Activated CD4-positive, alpha-beta T cell treated with anti-CD3 and anti-CD28 coated beads, Interleukin-2, amount 50 U/mL, for 24 hours (primary cell): ENCODE measurements around the gene CARD14.

Experiments
- DNase-seq, 2 donors: peaks; one replicate each; pipeline ENCODE4 v3.0.0-alpha.2; 2020; ENCODE audit warnings: low read depth in 1 of 2, low spot score in 1 of 2

The CARD14 gene

DNA sequence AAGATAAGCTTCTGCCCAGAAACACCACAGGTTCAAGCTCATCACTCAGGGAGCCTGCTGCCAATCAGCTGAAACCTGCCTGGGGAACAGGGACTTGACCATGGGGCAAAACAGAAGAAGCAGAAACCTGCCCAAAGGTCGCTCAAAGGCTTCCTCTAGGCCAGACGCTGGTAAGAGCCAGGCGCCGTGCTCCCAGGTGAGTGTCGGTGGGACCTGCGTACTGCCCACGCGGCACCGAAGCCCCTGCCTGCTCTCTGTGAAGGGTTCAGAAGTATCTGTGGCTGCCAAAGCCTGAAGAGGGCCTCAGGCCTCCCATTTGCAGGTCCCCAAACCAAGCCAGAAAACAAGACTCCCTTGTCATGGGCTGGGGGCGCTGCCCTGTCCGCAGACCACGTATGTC, 39.9 kb downstream of the CARD14 start:
- DNase-seq = no peak

DNA sequence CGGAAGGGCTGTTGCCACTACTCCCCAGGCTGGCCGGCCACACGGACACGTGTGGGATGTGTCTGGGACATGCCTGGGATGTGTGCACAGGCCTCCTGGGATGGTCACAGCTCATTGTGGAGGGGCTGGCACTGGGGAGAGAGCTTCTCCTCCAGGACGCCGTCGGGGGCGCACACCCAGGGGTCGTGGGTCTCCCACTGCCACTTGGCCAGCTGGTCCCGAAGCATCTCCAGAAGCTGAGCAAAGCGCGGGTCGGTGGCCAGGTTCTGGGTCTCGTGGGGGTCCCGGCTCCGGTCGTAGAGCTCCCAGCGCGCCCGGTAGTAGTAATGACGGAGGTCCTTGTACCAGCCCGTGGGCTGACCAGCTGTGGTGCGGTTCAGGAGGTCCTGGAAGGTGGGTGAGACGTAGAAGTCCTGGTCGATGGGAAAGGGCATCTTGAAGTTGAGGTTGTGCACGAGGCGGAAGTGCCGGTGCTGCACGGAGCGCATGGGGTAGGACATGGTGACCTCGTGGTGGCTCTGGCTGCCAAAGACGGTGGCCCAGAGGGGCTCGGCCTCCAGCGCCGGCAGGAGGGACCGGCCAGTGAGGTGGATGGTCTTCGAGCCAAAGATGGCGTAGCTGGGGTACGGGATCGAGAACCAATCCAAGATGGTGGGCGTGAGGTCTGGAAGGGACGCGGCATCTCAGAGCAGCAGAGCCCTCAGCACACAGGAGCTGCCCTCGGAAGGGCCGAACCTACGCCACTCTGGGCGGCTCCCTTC, 40.7 kb downstream of the CARD14 start:
- DNase-seq = no peak

DNA sequence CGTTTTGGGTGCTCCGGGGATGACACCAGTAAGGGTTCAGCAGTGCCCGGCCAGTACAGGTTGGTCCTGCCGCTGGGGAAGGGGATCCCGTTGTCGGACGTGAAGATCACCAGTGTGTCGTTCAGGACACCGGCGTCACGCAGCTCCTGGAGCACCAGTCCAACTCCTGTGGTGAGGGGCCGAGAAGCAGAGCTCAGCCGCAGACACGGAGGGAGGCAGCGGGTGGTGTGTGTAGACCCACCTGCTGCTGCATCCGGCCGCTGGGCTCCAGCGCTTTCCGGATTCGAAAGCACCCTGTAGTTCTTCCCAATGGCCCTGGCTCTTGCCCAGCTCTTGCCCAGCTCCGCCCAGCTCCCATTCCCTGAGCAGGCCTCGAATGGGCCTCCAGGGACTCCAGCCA, 42.3 kb downstream of the CARD14 start:
- no peak for DNase-seq

DNA sequence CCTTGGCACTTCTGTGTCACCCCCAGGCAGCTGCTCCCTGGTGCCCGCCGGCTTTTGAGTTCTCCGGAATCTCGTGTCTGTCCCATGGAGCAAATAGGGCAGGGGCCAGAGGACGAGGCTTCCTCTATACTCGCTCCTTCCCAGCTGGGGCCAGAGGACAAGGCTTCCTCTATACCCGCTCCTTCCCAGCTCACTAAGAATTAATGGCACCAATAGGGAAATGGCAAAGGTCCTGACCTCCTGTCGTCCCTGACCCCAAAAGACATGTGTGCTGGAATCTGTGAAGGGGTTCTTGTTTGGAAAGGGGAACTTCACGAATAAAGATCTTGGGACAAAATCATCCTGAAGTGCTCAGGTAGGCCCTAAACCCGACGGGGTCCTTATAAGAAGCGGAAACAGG, 42.7 kb downstream of the CARD14 start:
- no peak for DNase-seq

DNA sequence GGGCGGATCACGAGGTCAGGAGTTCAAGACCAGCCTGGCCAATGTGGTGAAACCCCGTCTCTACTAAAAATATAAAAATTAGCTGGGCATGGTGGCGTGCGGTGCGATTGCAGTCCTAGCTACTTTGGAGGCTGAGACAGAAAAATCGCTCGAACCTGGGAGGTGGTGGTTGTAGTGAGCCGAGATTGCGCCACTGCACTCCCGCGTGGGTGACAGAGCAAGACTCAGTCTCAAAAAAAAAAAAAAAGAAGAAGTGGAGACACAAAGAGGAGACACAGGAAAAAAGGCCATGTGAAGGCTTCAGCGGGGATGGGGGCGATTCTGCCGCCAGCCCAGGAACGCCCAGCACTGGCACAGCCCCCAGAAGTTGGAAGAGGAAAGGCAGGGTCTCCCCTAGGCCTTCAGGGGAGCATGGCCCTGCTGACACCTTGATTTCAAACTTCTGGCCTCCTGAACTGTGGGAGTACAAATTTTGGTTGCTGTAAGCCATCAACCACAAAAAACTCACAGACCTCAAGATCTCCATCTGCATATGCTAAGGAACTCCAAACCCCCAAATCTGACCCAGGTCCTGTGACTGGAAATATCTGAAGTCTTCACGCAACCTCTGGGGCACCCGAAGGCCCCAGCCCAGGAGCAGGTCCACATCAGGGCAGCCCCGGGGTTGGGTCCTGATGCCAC, 43.3 kb downstream of the CARD14 start:
- no peak for DNase-seq

DNA sequence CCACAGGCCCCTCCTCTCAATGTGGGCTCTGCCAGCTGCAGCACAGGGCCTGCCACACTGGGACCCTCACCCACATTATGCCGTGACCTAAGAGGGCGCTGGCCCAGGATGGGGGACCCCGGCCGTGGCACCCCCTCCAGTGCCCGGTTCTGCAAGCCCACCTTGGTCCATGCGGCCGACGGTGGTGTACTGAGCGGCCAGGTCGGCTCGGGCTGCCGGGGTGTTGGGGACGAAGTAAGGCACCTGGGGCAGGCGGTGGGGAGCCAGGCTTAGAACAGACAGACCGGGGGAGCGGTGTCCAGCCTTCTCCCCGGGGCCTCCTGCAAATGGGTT, 43.8 kb downstream of the CARD14 start:
- no peak for DNase-seq

DNA sequence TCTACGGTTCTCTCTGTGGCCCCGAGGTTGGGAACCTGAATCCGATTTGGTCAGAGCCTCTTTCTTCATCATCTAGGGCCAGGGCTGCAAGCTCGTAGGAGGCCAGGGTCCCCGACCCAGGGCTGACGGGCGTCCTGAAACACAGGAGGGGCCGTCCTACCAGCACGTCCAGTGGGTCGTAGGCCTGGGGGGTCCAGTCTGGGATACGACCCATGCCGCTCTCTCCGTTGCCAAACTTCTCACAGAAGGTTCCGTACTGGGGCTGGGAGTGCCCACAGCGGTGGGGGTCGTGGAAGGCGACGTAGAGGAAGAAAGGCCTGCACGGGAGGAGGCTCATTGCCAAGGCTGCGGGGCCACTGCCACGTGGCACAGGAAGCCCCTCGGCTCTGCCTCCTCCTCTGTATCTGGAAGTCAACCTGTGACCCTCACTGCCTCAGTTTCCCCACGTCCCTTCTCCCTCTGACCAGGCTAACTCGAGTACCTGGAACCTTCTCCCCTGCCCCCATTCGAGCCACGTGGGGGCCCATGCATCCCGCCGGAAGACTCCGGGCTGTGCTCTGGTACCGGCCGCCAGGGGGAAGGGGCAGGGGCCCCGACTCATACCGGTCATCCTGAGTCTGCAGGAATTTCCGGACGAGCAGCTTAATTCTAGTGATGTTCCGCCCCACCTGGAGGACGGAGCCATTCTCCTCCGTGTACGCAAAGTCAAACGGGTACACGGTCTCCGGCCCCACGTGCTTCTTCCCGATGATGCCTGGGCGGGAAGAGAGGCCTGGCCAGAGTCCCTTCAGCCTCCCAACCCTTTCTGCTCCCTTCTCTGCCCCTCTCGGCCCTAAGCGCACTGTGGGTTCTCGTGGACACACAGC, 44.4 kb downstream of the CARD14 start:
- DNase-seq = no peak

DNA sequence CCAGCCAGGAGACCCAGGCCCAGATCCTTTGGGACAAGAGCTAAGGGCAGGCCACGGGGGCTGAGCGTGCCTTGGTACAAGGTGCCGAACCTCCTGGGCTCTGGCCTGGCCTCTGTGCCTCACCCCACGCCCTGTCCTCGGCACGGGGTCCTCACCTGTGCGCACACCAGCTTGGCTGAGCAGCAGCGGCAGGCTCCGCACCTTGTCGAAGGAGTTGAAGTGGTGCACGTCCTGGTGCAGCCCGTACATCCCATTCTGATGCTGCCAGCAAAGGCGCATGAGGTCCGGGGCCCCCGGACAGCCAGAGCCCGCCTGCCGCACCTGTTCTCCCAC, 45.0 kb downstream of the CARD14 start:
- no peak for DNase-seq

DNA sequence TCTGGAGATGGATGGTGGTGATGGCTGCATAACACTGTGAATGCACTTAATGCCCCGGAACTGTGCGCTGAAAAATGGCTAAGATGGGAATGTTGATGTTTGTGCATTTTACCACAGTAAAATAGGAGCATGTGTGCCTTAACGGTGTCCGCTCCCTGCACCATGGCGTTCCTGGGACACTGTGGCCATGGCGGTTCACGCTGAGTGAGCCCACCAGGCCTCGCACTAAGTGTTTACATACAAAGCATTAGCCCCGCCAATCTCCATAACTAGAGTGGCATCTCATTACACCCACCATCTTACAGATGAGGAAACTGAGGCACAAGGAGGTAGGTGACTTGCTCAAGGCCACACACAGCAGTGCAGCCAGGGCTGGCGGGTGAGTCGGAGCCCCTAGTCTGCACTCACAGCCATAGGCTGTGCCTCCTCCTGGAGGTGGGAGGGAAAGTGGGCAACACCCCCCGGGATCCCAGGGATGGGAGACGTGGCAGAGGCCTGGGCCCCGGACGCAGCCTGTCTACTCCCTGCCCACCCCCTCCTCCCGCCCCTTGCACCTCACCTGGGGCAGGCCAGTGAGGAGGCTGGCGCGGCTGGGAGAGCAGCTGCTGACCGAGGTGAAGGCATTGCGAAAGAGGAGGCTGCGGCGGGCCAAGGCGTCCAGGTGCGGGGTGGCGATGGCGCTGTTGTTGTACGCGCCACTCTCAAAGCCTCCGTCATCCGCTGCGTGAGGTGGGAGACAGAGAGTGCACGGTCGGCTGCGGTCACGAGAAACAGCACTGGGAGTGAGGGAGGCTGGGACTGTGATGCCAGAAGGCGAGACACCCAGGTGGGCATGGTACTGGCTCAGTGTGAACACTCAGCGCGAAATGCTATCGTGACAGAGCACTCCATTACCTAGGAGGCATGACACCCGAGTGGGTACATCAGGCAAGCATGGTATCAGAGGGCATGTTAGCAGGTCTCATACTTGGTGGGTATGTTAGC, 46.9 kb downstream of the CARD14 start:
- DNase-seq = no peak

DNA sequence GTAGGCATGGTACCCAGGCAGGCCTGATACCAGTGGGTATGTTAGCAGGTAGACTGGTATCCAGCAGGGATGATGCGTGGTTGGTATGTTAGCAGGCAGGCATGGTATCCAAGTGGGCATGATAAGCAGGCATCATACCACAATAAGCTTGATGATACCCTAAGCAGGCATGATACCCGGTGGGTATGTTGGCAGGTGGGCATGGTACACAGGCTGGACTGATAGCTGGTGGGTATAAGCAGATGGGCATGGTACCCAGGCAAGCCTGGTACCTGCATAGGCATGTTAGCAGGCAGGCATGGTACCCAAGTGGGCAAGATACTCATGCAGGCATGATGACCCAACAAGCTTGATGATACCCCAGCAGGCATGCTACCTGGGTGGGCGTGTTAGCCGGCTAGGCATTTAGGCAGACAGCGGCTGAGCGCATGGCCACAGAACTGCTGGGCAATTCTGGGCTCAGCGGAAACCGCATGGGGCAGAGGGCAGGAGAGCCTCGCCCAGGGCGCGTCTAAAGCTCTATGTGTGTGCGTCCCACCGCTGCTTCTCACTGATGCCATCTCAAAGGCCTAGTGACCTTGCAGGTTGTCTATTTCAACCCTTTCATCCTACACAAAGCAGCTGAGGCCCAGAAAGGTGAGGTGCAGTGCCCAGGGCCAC, 48.0 kb downstream of the CARD14 start:
- no peak for DNase-seq

DNA sequence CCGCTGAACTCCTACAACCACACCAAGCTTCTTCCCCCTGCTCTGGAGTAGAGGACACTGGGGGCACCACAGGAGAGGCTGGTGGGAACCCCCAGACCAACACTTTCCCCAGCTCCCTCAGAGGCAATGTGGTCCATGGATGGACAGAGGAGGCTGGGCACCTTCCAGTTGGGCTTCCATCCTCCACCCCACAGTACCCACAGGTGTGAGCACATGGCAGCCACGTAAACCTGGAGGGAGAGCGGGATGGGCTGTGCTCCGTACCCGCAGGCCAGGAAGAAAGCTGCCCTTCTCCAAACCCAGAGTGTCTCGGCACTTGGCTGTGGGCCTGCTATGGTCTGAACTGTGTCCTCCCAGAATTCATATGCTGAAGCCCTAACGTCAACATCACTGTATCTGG, 48.6 kb downstream of the CARD14 start:
- DNase-seq = no peak

DNA sequence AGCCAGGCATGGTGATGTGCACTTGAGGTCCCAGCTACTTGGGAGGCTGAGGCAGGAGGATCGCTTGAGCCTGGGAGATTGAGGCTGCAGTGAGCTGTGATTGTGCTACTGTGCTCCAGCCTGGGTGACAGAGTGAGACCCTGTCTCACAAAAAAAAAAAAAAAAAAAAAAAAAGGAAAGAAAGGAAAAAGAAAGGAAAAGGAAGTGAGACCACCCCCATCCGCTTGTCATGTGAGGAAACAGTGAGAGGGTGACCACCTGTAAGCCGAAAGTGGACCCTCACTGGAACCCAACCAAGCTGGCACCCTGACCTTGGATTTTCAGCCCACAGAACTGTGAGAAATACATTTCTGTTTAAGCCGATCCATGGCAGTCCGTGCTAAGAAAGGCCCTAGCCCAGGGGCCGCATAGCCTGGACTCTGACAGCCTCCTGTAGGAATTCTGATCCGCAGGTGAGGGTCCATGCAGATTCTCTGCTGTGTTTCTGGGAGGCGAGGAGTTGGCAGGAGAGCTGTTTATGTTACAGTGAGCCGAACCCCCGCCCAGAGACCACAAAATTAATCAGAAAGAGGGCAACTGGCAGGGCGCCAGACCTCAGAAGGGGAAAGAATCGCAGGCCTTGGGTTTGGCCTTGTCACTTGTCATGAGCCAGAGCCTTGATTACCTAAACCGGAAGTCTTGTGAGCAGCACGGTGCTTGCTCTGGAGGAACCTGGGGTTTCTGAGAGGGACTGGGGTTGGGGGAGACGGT, 49.4 kb downstream of the CARD14 start:
- peak; percentile 87 to 90 for DNase-seq

DNA sequence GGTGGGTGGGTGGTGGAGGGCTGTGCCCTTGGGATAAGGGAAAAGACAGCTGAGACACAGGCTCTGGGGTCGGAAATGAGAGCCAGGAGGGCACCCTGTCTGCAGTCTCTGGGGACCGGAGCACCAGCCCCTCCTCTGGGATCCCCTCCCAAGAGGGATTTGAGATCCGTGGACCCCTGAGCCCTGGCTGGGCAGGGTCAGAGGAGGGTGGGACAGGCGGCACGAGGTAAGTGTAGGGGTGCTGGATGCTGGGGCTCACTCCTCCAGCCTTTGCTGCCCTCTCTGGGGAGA, 49.9 kb downstream of the CARD14 start:
- no peak for DNase-seq

DNA sequence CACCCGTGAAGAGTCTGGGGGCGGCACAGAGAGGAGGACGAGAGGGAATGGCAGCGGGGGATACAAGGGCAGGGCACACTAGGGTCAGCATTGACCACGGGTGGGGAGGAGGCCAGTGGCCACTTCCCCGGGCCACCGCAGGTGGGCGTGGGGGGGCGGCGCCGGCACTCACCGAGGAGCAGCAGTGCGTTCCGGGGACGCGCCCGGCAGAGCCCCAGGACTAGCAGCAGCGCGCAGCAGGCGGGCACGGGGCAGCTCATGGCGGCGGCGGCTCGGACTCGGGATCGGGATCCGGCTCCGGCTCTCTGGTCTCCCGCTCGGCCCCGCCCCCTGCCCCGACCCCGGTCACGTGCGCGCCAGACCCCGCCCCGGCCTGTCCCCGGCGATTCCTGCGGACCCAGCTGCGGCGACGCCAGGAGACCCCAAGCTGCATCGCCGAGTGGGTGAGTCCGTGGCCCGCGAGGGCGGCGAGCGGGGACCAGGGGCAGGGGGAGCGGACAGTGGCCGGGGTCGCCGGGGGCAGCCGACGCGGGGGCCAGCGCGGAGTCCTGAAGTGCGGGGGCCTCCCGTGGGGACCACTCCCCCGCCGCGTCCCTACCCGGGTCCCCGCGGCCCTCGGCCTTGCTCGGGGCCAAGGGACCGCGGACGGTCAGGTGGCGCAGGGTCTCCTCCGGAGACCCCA, 50.4 kb downstream of the CARD14 start, which contains the start of the genes SGSH and SLC26A11:
TSS of gene SGSH (minus strand) at position 280 of the 682 bp plus-strand sequence. CDS start at position 260, 20 bp downstream.
TSS of gene SLC26A11 (plus strand) at position 374 of the 682 bp plus-strand sequence. CDS start 1,134 bp downstream, outside the sequence.
- peak; percentile 28 to 39 for DNase-seq

DNA sequence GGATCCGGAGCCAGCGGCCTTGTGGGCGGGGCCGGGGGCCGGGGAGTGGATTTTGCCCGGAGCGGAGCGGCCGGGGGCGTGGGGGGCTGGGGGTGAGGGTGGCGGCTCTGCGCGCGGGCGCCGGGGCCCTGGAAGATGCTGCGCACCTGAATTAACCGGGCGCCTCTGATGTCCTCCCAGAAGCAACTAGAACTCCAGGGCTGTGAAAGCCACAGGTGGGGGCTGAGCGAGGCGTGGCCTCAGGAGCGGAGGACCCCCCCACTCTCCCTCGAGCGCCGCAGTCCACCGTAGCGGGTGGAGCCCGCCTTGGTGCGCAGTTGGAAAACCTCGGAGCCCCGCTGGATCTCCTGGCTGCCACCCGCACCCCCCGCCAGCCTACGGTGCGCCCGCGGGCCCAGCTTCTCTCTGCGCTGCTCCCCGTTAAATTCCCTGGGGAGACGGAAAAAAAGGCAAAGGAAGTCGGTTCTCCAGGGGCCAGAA, 50.9 kb downstream of the CARD14 start:
- DNase-seq = no peak

DNA sequence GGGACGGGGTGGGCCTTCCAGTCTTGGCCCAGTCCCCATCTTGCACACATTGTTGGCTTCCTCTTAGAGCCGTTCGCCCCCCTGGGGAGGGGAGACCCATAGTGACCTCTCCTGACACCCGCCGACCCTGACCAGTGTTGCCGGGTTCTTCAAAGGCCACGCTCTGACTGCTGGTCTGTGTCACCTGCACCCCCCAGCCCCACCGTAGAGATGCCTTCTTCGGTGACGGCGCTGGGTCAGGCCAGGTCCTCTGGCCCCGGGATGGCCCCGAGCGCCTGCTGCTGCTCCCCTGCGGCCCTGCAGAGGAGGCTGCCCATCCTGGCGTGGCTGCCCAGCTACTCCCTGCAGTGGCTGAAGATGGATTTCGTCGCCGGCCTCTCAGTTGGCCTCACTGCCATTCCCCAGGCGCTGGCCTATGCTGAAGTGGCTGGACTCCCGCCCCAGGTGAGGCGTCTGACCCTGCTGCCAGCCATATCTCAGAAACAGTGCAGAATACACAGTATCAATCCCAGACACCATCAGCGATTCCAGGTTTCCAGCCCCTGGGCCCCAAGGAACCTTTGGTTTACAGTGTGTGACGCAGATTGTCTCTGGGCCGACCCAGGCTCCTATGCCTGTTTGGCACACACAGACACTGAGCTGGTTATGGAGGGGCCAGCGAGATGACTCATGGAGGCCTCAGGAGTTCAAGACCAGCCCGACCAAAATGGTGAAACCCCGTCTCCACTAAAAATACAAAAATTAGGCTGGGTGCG, 51.7 kb downstream of the CARD14 start:
- DNase-seq = no peak

DNA sequence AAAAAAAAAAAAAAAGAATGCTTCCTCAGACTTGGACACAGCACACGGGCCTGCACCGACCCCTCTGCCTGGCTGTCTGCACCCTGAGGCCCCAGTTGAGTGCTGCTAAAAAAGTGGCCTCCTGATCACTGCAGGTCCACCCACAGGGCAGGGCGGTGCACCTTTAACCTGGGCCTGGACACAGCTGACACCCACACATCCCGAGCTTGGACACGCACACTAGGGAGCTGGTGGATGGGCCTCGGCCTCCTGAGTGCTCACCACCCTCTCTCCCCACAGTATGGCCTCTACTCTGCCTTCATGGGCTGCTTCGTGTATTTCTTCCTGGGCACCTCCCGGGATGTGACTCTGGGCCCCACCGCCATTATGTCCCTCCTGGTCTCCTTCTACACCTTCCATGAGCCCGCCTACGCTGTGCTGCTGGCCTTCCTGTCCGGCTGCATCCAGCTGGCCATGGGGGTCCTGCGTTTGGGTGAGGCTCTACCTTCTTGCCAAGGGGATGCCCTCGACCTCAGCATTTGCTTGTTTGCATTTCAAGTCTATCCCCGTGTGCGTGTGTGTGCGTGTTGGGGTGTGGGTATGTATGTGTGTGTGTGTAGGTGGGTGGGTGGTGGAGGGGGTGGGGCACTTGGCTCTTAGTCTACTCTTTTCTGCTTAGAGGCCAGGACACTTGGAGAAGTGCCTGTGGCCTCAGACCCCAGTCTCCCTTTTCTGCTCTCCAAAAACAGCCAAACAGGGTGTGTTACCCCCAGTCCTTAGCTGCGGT, 52.7 kb downstream of the CARD14 start:
- DNase-seq = no peak
